Measurements from ENCODE around the gene C15orf39.
A peak's percentile ranks its signal among the peaks of the same experiment; 100 is the strongest.

C15orf39 gene

GRCh38 chr15:75182187-75183131 is 19.2 kb upstream of the C15orf39 start (continued):
- TF ChIP-seq RBAK (tag by site-specific recombination; IDR thresholded peaks at IDR 0.05), result no peak
- no peak for TF ChIP-seq ZNF629 (tag by site-specific recombination; IDR thresholded peaks at IDR 0.05)
- no peak for TF ChIP-seq ZNF211 (tag by site-specific recombination; IDR thresholded peaks at IDR 0.05; ENCODE audit: low read depth)
- no peak for TF ChIP-seq ZNF26 (tag by site-specific recombination; IDR thresholded peaks at IDR 0.05)
- TF ChIP-seq ZFHX2 (tag by site-specific recombination; conservative IDR thresholded peaks at IDR 0.05), result peak; percentile 68; the same call in 1 of the 2 replicates
- TF ChIP-seq SCRT2 (tag by site-specific recombination; IDR thresholded peaks at IDR 0.05), result no peak
- TF ChIP-seq ZNF544 (tag by site-specific recombination; IDR thresholded peaks at IDR 0.05), result no peak
- TF ChIP-seq ZNF792 (tag by site-specific recombination; IDR thresholded peaks at IDR 0.05), result no peak
- TF ChIP-seq OSR2 (tag by site-specific recombination; IDR thresholded peaks at IDR 0.05), result peak; percentile 48; the same call in 1 of the 2 replicates
- no peak for TF ChIP-seq ZNF704 (tag by site-specific recombination; IDR thresholded peaks at IDR 0.05)
- TF ChIP-seq ZNF335 (tag by site-specific recombination; conservative IDR thresholded peaks at IDR 0.05), result peak; percentile 56

GRCh38 chr15:75185271-75186029 is 16.2 kb upstream of the C15orf39 start:
- ChIA-PET POLR2A (no interaction called here), CTCF (interaction anchor here (0.6 kb wide), 2 partner anchors 119 to 1591 kb away, joined by 5 to 7 read pairs; no protein-coding TSS in a partner anchor)
- Histone ChIP-seq H3K27ac (ENCODE audit: extremely low read depth, low read depth, low read length) (no peak overlapping the region), H3K9me3 (ENCODE audit: control insufficient read depth, insufficient read depth, low read depth, low read length) (no peaks in the 10 kb centered on the region), H3K4me3 (ENCODE audit: low read depth, low read length) (no peak overlapping the region), H3K36me3 (ENCODE audit: control insufficient read depth in 2 of 2, insufficient read depth in 1 of 2, low read length in 2 of 2) (no peaks in the 10 kb centered on the region), H3K4me1 (ENCODE audit: control insufficient read depth, insufficient read depth, low read length) (peaks cover 4% of the 10 kb centered on the region)
- TF ChIP-seq ZNF830 (tag by site-specific recombination; IDR thresholded peaks at IDR 0.05; ENCODE audit: low read depth), result no peak
- 0 out of 2 replicates have a peak, but pooled peaks have one; percentile 14 for TF ChIP-seq EGR2 (tag by site-specific recombination; IDR thresholded peaks at IDR 0.05; ENCODE audit: low read depth)

- POLR2A ChIA-PET, result no interaction called here
- H3K27ac ChIP-seq (ENCODE audit: extremely low read depth, low read depth, low read length), result no peak overlapping the region
- H3K9me3 ChIP-seq (ENCODE audit: control insufficient read depth, insufficient read depth, low read depth, low read length), result no peaks in the 10 kb centered on the region
- CTCF ChIA-PET, result interaction anchor here (0.6 kb wide), 2 partner anchors 131 to 1590 kb away, joined by 3 to 7 read pairs; no protein-coding TSS in a partner anchor
- no peaks in the 10 kb centered on the region; the same call in 1 of the 2 replicates for H3K4me1 ChIP-seq (ENCODE audit: control insufficient read depth, insufficient read depth, low read length)
- H3K4me3 ChIP-seq (ENCODE audit: low read depth, low read length), result no peak overlapping the region
- no peaks in the 10 kb centered on the region for H3K36me3 ChIP-seq (ENCODE audit: control insufficient read depth in 2 of 2, insufficient read depth in 1 of 2, low read length in 2 of 2)
- no peak for TF ChIP-seq ZNF354C (tag by site-specific recombination; IDR thresholded peaks at IDR 0.05; ENCODE audit: borderline replicate concordance, low read depth)
- TF ChIP-seq ZBTB11 (tag by site-specific recombination; conservative IDR thresholded peaks at IDR 0.05; ENCODE audit: low read depth), result no peak
- TF ChIP-seq ZNF324 (tag by site-specific recombination; IDR thresholded peaks at IDR 0.05), result no peak
Measured at GRCh38 chr15:75186044-75186443, 15.6 kb upstream of the C15orf39 start.

Data from HEK293 (cell line).